PFSK-1 (cell line): ENCODE results near the gene NHERF2.

Experiments used
- FOXP2 ChIP-seq: optimal IDR thresholded peaks from 2 replicates; pipeline ENCODE3; 2011; ENCODE audit warnings: borderline replicate concordance, control low read depth, inconsistent platforms; ENCODE audit not compliant: insufficient read depth; ENCODE audit errors: extremely low read length, extremely low read depth
- POLR2AphosphoS5 ChIP-seq: IDR thresholded peaks from 2 replicates; pipeline ENCODE4 v1.6.1; 2012; ENCODE audit warnings: low read depth, mild to moderate bottlenecking, control low read depth, low read length, moderate library complexity
- REST ChIP-seq, 2 experiments: IDR thresholded peaks; 2 replicates each; pipeline versions ENCODE4 v1.6.1 to v1.8.0; 2011 to 2012; ENCODE audit warnings: low read depth in 2 of 2, low read length in 2 of 2, control low read depth in 1 of 2, inconsistent platforms in 1 of 2, mild to moderate bottlenecking in 1 of 2, moderate library complexity in 1 of 2; ENCODE audit not compliant: insufficient read depth in 1 of 2
- SIN3A ChIP-seq: IDR thresholded peaks from 2 replicates; pipeline ENCODE4 v1.6.1; 2012; ENCODE audit warnings: mild to moderate bottlenecking, low read length, moderate library complexity, borderline replicate concordance; ENCODE audit not compliant: insufficient read depth
- TAF1 ChIP-seq: IDR thresholded peaks from 2 replicates; pipeline ENCODE4 v1.6.1; 2012; ENCODE audit warnings: low read length, control low read depth, borderline replicate concordance; ENCODE audit not compliant: insufficient read depth

GRCh38 chr16:2083409-2083808 is 56.7 kb downstream of the NHERF2 start:
- no peak for TF ChIP-seq REST (IDR thresholded peaks at IDR 0.05; ENCODE audit: insufficient read depth in 1 of 2, low read depth in 2 of 2, low read length in 2 of 2)
- TF ChIP-seq POLR2AphosphoS5, result no peak
- no peak for TF ChIP-seq TAF1
- TF ChIP-seq SIN3A, result no peak
- no peak for TF ChIP-seq FOXP2
